A673 (cell line): ENCODE data around the gene ZNF821. TPM values are rescaled to one million over a fixed set of nuclear protein-coding genes. Genes with fewer than 3 reads are reported as not detected.
A peak's percentile ranks its signal among the peaks of the same experiment; 100 is the strongest.

Experiments used
- BruUV-seq: library from RNA; stranded (reverse); fragments of 400-500 nt; replicated peaks from 2 replicates; lab custom pipeline; 2021; lab: Mats Ljungman, UMichigan
- CTCF ChIA-PET: fragments of 300-600 bp; sonication (Branson Sonifier 250); formaldehyde crosslinking; loops from one replicate; lab custom pipeline; 2022; ENCODE audit warnings: antibody characterized with exemption; lab: Charles Lee
- POLR2A ChIA-PET: fragments of 300-600 bp; sonication (Branson Sonifier 250); formaldehyde crosslinking; loops from one replicate; lab custom pipeline; 2022; ENCODE audit warnings: antibody characterized with exemption; ENCODE audit not compliant: low non-redundant PET; lab: Charles Lee
- DNase-seq: peaks from one replicate; pipeline ENCODE4 v3.0.0-alpha.2; 2015; ENCODE audit warnings: low spot score
- H3K27ac ChIP-seq: fragments of 200-600 bp; sonication (generic); 2 replicates; pipeline ENCODE4 v1.5.1; 2016; ENCODE audit warnings: mixed run types, low read depth, mild to moderate bottlenecking, mixed read lengths, antibody characterized with exemption, low read length; ENCODE audit not compliant: poor library complexity, severe bottlenecking
- H3K27me3 ChIP-seq: fragments of 200-600 bp; sonication (generic); replicated peaks from 2 replicates; pipeline ENCODE4 v1.6.1; 2017; ENCODE audit warnings: mixed run types, low read depth, mild to moderate bottlenecking, mixed read lengths, antibody characterized with exemption, low read length; ENCODE audit not compliant: insufficient read depth, poor library complexity
- H3K36me3 ChIP-seq: fragments of 200-600 bp; sonication (generic); 2 replicates; pipeline ENCODE4 v1.6.1; 2016; ENCODE audit warnings: mixed run types, mild to moderate bottlenecking, mixed read lengths, antibody characterized with exemption, low read length; ENCODE audit not compliant: insufficient read depth, poor library complexity, severe bottlenecking
- H3K4me1 ChIP-seq: fragments of 200-600 bp; sonication (generic); 2 replicates; pipeline ENCODE4 v1.6.1; 2017; ENCODE audit warnings: mixed run types, mild to moderate bottlenecking, mixed read lengths, antibody characterized with exemption, low read length; ENCODE audit not compliant: insufficient read depth, poor library complexity, severe bottlenecking
- H3K4me3 ChIP-seq: fragments of 200-600 bp; sonication (generic); 2 replicates; pipeline ENCODE4 v1.5.1; 2016; ENCODE audit warnings: low read depth, mixed run types, mild to moderate bottlenecking, mixed read lengths, low read length; ENCODE audit not compliant: poor library complexity, severe bottlenecking
- H3K9me3 ChIP-seq: fragments of 200-600 bp; sonication (generic); 2 replicates; pipeline ENCODE4 v1.6.1; 2016; ENCODE audit warnings: mixed run types, low read depth, mild to moderate bottlenecking, mixed read lengths, antibody characterized with exemption, low read length; ENCODE audit not compliant: poor library complexity, severe bottlenecking
- EZH2 ChIP-seq: fragments of 200-600 bp; sonication (generic); IDR thresholded peaks from 2 replicates; pipeline ENCODE4 v1.6.1; 2017; ENCODE audit warnings: borderline replicate concordance, low read depth, mild to moderate bottlenecking, mixed read lengths, antibody characterized with exemption, low read length; ENCODE audit not compliant: poor library complexity, severe bottlenecking
- intact Hi-C: fragments of 100-400 bp; cut with micrococcal nuclease; formaldehyde crosslinking; loops from one replicate; pipeline ENCODE4 v1.10.0; 2022; ENCODE audit not compliant: unreplicated experiment
- total RNA-seq: library from RNA; stranded (reverse); gene quantifications from 2 replicates; pipeline ENCODE4 v1.2.3, GENCODE V29; 2021
- TF ChIP-seq, protein P1 (sequence below): fragments of 300-800, 200-600 bp; sonication (generic); conservative IDR thresholded peaks from 2 replicates; pipeline ENCODE4 v1.5.1; 2017; ENCODE audit warnings: low read depth, mild to moderate bottlenecking, antibody characterized with exemption, low read length, moderate library complexity, mixed read lengths

ZNF821 gene
- total RNA-seq, 1 experiment from 2014 or later, result 11.1 TPM

DNA sequence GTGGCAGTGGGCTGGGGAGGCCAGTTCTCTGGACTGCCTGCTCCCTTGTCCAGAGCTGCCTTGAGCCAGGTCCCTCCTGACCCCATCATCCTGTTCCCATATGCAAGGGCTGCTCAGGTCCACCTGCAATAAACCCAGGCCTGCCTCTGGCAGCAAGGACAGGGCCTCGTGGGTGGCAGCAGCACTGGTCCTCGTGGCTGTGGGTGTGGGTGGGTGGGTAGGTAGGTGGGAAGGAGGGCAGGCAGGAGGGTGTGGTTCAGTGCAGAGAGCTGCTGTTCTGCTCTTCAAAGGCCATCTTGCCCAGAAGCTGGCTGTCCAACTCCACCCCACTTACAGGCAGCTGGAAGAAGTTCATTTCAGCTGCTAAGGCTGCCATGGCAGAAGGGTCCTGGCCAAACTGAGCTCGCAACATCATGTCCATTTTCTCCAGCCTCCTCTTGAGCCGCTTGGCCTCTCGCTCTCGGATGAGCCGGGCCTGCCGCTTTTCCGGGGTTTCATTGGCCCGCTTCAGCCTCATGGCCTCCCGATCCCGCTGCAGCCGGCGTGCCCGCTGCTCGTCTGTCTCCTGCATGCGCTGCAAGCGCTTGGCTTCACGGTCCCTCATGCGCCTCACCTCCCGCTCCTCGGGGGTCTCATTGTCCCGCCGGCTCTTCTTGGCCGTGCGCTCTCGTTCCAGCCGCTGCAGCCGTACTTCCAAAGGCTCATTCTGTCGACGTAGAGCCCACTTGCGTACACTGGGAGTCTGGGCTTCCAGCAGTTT is 24.0 kb downstream of the ZNF821 start:
- H3K36me3 ChIP-seq, result peaks cover 28% of the 10 kb centered on the region
- DNase-seq, result no peak
- intact Hi-C loops, result no loop called here
- ChIA-PET CTCF (no interaction called here), POLR2A (no interaction called here)
- no peak overlapping the region for H3K4me3 ChIP-seq
- TF ChIP-seq EZH2, result no peak
- TF ChIP-seq, protein P1, sequence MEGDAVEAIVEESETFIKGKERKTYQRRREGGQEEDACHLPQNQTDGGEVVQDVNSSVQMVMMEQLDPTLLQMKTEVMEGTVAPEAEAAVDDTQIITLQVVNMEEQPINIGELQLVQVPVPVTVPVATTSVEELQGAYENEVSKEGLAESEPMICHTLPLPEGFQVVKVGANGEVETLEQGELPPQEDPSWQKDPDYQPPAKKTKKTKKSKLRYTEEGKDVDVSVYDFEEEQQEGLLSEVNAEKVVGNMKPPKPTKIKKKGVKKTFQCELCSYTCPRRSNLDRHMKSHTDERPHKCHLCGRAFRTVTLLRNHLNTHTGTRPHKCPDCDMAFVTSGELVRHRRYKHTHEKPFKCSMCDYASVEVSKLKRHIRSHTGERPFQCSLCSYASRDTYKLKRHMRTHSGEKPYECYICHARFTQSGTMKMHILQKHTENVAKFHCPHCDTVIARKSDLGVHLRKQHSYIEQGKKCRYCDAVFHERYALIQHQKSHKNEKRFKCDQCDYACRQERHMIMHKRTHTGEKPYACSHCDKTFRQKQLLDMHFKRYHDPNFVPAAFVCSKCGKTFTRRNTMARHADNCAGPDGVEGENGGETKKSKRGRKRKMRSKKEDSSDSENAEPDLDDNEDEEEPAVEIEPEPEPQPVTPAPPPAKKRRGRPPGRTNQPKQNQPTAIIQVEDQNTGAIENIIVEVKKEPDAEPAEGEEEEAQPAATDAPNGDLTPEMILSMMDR, result no peak
- H3K9me3 ChIP-seq, result no peaks in the 10 kb centered on the region
- H3K27ac ChIP-seq, result no peak overlapping the region
- no TSS peak for BruUV-seq
- H3K4me1 ChIP-seq, result no peaks in the 10 kb centered on the region
- no peaks in the 10 kb centered on the region for H3K27me3 ChIP-seq

DNA sequence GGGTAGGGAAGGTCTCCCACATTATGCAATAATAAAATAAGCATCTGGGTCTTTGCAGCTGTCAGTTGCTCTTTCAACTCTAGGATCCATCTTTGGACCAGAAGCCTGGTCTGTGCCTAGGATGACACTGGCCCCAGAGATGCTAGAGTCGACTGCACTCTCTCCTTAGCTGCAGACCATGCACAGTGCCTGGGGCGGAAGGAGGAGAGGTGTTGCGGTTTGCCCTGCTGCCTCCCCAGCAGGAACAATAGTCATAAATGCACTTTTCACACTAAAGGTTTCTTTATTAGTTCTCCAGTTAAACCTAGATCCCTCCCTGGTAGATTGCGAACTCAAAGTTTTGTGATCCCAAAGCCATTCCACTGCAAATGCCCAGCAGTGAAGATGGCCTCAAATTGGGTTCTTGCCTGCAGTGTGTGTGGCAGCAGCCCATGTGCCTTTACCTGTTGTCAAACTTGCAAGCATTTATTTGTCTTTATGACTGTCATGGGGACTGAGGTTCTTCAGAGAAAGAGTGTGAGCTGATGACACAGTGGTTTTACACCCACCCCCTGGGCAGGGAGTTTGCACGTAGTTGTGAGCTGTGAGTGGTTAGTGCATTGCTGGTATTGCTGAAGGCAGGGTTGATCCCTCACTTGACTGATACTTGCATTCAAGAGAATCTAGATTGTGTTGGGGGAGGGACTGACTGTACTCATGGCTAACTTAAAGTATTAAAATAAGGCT is 27.9 kb downstream of the ZNF821 start:
- ChIA-PET CTCF (no interaction called here), POLR2A (no interaction called here)
- Histone ChIP-seq H3K4me1 (no peaks in the 10 kb centered on the region), H3K36me3 (peaks cover 21% of the 10 kb centered on the region), H3K27me3 (no peaks in the 10 kb centered on the region), H3K4me3 (no peak overlapping the region), H3K27ac (no peak overlapping the region), H3K9me3 (no peaks in the 10 kb centered on the region)
- DNase-seq, result no peak
- no TSS peak for BruUV-seq
- TF ChIP-seq EZH2, result no peak
- TF ChIP-seq, protein P1, result no peak
- intact Hi-C loops, result no loop called here

DNA sequence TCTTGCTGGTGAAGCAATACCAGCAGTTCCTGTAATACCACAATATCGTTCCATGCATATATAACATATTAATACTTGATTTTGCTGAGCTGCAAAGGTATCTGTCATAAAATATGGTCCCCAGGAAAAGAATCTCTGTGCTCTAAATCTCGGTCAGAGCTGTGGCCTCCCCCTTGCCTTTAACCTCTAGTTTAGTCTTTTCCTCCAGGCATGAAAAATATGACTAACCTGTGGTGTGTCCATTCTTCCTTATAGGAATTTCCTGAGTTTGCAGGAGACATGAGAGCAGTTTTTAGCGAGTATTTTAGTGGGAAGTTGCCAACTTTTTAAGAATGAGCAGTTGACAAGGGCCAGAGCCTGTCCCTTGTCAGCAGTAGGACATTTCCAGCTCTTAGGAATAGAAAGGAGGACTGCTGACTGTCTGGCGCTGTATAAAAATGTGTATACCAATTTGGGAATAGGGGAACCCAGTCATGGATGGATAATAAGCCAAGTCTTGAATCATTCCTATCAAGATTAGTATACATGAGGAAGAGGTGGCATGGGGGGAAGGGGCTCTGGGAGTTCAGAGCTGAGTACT is 29.5 kb downstream of the ZNF821 start:
- TF ChIP-seq EZH2, result no peak
- TF ChIP-seq, protein P1, result no peak
- ChIA-PET CTCF (no interaction called here), POLR2A (no interaction called here)
- Histone ChIP-seq H3K27me3 (no peaks in the 10 kb centered on the region), H3K4me1 (no peaks in the 10 kb centered on the region), H3K9me3 (no peaks in the 10 kb centered on the region), H3K36me3 (peaks cover 25% of the 10 kb centered on the region), H3K27ac (peak overlapping the region; percentile 22), H3K4me3 (no peak overlapping the region)
- DNase-seq, result no peak
- no TSS peak for BruUV-seq
- intact Hi-C loops, result no loop called here
